Skin epidermis (tissue), 12 donors: ENCODE measurements around the gene LPAR1.

Source experiments
- H3K27ac ChIP-seq, 21 experiments: fragments of 200-600 bp; sonication (generic) in 11 of 21; one replicate each; pipeline ENCODE4 v1.5.0; 2020; ENCODE audit warnings: mild to moderate bottlenecking in 3 of 21, inconsistent platforms in 2 of 21, moderate library complexity in 2 of 21
- H3K4me3 ChIP-seq, 7 experiments: fragments of 200-600 bp; sonication (generic) in 2 of 7; one replicate each; pipeline ENCODE4 v1.5.0; 2020; ENCODE audit warnings: inconsistent platforms in 2 of 7, mild to moderate bottlenecking in 2 of 7, moderate library complexity in 1 of 7

Gene LPAR1

GRCh38 chr9:111039231-111039906 is 1.1 kb upstream of the LPAR1 start:
- peak overlapping the region in 19 of 21 experiments; percentile 56 to 96 (median 85) for H3K27ac ChIP-seq
- peak overlapping the region; percentile 47 to 73 (median 54) for H3K4me3 ChIP-seq

GRCh38 chr9:111037708-111038330 is 451 bp downstream of the LPAR1 start:
- Histone ChIP-seq H3K4me3 (peak overlapping the region; percentile 47 to 73 (median 54)), H3K27ac (peak overlapping the region; percentile 57 to 96 (median 88))

GRCh38 chr9:111037356-111037707 is 938 bp downstream of the LPAR1 start:
- H3K27ac ChIP-seq, result peak overlapping the region; percentile 57 to 96 (median 88)

GRCh38 chr9:111036946-111037345 is 1.3 kb downstream of the LPAR1 start:
- peak overlapping the region; percentile 47 to 73 (median 54) for H3K4me3 ChIP-seq

More at GRCh38 chr9:111037356-111037707, 938 bp downstream of the LPAR1 start:
- H3K4me3 ChIP-seq, result peak overlapping the region; percentile 47 to 73 (median 54)

GRCh38 chr9:111036429-111036789 is 1.9 kb downstream of the LPAR1 start:
- Histone ChIP-seq H3K27ac (peak overlapping the region in 17 of 21 experiments; percentile 18 to 96 (median 88)), H3K4me3 (peak overlapping the region in 6 of 7 experiments; percentile 48 to 73 (median 55))

More at GRCh38 chr9:111036946-111037345, 1.3 kb downstream of the LPAR1 start:
- peak overlapping the region in 20 of 21 experiments; percentile 57 to 96 (median 88) for H3K27ac ChIP-seq

GRCh38 chr9:111035543-111036428 is 2.5 kb downstream of the LPAR1 start:
- Histone ChIP-seq H3K27ac (peak overlapping the region in 14 of 21 experiments; percentile 34 to 96 (median 88)), H3K4me3 (peak overlapping the region in 6 of 7 experiments; percentile 48 to 73 (median 55))

GRCh38 chr9:111034898-111035539 is 3.3 kb downstream of the LPAR1 start:
- H3K4me3 ChIP-seq, result no peak overlapping the region
- H3K27ac ChIP-seq, result peak overlapping the region in 6 of 21 experiments; percentile 7 to 96 (median 36)

GRCh38 chr9:111034170-111034897 is 3.9 kb downstream of the LPAR1 start:
- Histone ChIP-seq H3K4me3 (no peak overlapping the region), H3K27ac (peak overlapping the region in 5 of 21 experiments; percentile 7 to 96 (median 37))

- H3K27ac ChIP-seq, result no peak overlapping the region
- no peak overlapping the region for H3K4me3 ChIP-seq
These were observed 7.8 kb downstream of the LPAR1 start for GRCh38 chr9:111030492-111030891.

- H3K4me3 ChIP-seq, result no peak overlapping the region
These were observed 9.0 kb downstream of the LPAR1 start for GRCh38 chr9:111029260-111029659.

GRCh38 chr9:111027798-111028197 is 10.5 kb downstream of the LPAR1 start:
- Histone ChIP-seq H3K4me3 (no peak overlapping the region), H3K27ac (no peak overlapping the region)

More at GRCh38 chr9:111029260-111029659, 9.0 kb downstream of the LPAR1 start:
- H3K27ac ChIP-seq, result no peak overlapping the region

GRCh38 chr9:111023128-111023527 is 15.1 kb downstream of the LPAR1 start:
- H3K4me3 ChIP-seq, result no peak overlapping the region
- H3K27ac ChIP-seq, result no peak overlapping the region

GRCh38 chr9:111020594-111020993 is 17.7 kb downstream of the LPAR1 start:
- Histone ChIP-seq H3K4me3 (no peak overlapping the region), H3K27ac (no peak overlapping the region)

GRCh38 chr9:111016426-111017045 is 21.7 kb downstream of the LPAR1 start:
- H3K27ac ChIP-seq, result no peak overlapping the region
- H3K4me3 ChIP-seq, result no peak overlapping the region

- no peak overlapping the region for H3K27ac ChIP-seq
These were observed 22.3 kb downstream of the LPAR1 start for GRCh38 chr9:111016016-111016415.

GRCh38 chr9:111013707-111014106 is 24.6 kb downstream of the LPAR1 start:
- H3K4me3 ChIP-seq, result no peak overlapping the region

More at GRCh38 chr9:111016016-111016415, 22.3 kb downstream of the LPAR1 start:
- no peak overlapping the region for H3K4me3 ChIP-seq

GRCh38 chr9:111013250-111013649 is 25.0 kb downstream of the LPAR1 start:
- H3K4me3 ChIP-seq, result no peak overlapping the region
- no peak overlapping the region for H3K27ac ChIP-seq

More at GRCh38 chr9:111013707-111014106, 24.6 kb downstream of the LPAR1 start:
- H3K27ac ChIP-seq, result no peak overlapping the region
